ENCODE data around the gene PPP2R5C.

Gene PPP2R5C

DNA sequence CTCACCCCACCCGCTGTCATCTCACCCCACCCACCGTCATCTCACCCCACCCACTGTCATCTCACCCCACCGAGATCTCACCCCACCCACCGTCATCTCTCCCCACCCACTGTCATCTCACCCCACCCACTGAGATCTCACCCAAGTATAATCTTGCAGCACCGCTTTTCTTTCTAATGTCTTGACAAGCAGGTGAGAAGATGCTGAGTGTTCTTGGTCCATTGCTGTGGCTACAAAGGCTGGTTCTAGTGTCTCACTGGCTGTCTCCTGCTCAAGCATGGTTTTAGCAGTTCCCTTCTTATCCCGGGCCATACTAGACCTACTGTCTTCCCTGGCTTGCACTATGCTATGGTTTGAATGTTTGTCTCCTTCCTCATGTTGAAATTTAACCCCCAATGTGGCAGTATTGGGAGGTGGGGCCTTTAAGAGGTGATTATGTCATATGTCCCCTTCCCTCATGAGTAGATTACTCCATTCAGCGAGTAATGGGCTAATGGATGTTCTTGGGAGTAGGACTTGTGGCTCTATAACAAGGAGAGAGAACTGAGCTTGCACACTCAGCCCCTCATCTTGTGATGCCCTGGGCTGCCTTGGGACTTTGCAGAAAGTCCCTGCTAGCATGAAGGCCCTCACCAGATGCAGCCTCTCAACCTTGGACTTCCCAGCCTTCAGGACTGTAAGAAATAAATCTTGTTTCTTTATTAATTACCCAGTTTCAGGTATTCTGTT, 47.7 kb upstream of the PPP2R5C start:
- DNase-seq (no peak), ATAC-seq (ENCODE audit: insufficient read depth, low read depth) (no peak)
- Histone ChIP-seq H3K36me3 (ENCODE audit: insufficient read depth, low read length) (no peaks in the 10 kb centered on the region), H3K9me3 (ENCODE audit: insufficient read depth, low read length, severe bottlenecking) (no peaks in the 10 kb centered on the region), H3K27me3 (ENCODE audit: insufficient read depth, low read length, poor library complexity) (no peaks in the 10 kb centered on the region), H3K4me2 (ENCODE audit: insufficient read depth, low read length) (no peak overlapping the region), H3K4me1 (ENCODE audit: insufficient read depth, low read length) (peaks cover 5% of the 10 kb centered on the region; the same call in 1 of the 2 replicates), H3K4me3 (ENCODE audit: low read depth in 1 of 2, low read length in 2 of 2) (no peak overlapping the region), H3K27ac (ENCODE audit: low read length) (no peak overlapping the region), H3K79me2 (ENCODE audit: insufficient read depth, low read length) (no peaks in the 10 kb centered on the region), H4K20me1 (ENCODE audit: insufficient read depth, low read length) (no peaks in the 10 kb centered on the region), H2AFZ (ENCODE audit: low read depth, low read length) (no peak overlapping the region), H3K9ac (ENCODE audit: low read depth, low read length) (no peak overlapping the region)
- no peak for TF ChIP-seq EZH2 (IDR thresholded peaks at IDR 0.05; ENCODE audit: borderline replicate concordance, low read depth, low read length, severe bottlenecking)
- TF ChIP-seq, protein P1, sequence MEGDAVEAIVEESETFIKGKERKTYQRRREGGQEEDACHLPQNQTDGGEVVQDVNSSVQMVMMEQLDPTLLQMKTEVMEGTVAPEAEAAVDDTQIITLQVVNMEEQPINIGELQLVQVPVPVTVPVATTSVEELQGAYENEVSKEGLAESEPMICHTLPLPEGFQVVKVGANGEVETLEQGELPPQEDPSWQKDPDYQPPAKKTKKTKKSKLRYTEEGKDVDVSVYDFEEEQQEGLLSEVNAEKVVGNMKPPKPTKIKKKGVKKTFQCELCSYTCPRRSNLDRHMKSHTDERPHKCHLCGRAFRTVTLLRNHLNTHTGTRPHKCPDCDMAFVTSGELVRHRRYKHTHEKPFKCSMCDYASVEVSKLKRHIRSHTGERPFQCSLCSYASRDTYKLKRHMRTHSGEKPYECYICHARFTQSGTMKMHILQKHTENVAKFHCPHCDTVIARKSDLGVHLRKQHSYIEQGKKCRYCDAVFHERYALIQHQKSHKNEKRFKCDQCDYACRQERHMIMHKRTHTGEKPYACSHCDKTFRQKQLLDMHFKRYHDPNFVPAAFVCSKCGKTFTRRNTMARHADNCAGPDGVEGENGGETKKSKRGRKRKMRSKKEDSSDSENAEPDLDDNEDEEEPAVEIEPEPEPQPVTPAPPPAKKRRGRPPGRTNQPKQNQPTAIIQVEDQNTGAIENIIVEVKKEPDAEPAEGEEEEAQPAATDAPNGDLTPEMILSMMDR (IDR thresholded peaks at IDR 0.05; ENCODE audit: borderline replicate concordance, extremely low read depth, low read length, poor library complexity, severe bottlenecking): no peak

GRCh38 chr14:101714394-101714793, 47.1 kb upstream of the PPP2R5C start:
- no peak overlapping the region for H3K27ac ChIP-seq (ENCODE audit: low read length)
- no peaks in the 10 kb centered on the region for H4K20me1 ChIP-seq (ENCODE audit: insufficient read depth, low read length)
- no peaks in the 10 kb centered on the region for H3K27me3 ChIP-seq (ENCODE audit: insufficient read depth, low read length, poor library complexity)
- no peak overlapping the region for H3K9ac ChIP-seq (ENCODE audit: low read depth, low read length)
- no peaks in the 10 kb centered on the region for H3K9me3 ChIP-seq (ENCODE audit: insufficient read depth, low read length, severe bottlenecking)
- no peak overlapping the region for H3K4me2 ChIP-seq (ENCODE audit: insufficient read depth, low read length)
- no peak for TF ChIP-seq EZH2 (IDR thresholded peaks at IDR 0.05; ENCODE audit: borderline replicate concordance, low read depth, low read length, severe bottlenecking)
- TF ChIP-seq, protein P1 (IDR thresholded peaks at IDR 0.05; ENCODE audit: borderline replicate concordance, extremely low read depth, low read length, poor library complexity, severe bottlenecking): no peak
- ATAC-seq (ENCODE audit: insufficient read depth, low read depth) (no peak), DNase-seq (no peak)
- H3K79me2 ChIP-seq (ENCODE audit: insufficient read depth, low read length): no peaks in the 10 kb centered on the region
- peaks cover 9% of the 10 kb centered on the region; the same call in 1 of the 2 replicates for H3K4me1 ChIP-seq (ENCODE audit: insufficient read depth, low read length)
- H2AFZ ChIP-seq (ENCODE audit: low read depth, low read length): no peak overlapping the region
- no peaks in the 10 kb centered on the region for H3K36me3 ChIP-seq (ENCODE audit: insufficient read depth, low read length)
- H3K4me3 ChIP-seq (ENCODE audit: low read depth in 1 of 2, low read length in 2 of 2): no peak overlapping the region

DNA sequence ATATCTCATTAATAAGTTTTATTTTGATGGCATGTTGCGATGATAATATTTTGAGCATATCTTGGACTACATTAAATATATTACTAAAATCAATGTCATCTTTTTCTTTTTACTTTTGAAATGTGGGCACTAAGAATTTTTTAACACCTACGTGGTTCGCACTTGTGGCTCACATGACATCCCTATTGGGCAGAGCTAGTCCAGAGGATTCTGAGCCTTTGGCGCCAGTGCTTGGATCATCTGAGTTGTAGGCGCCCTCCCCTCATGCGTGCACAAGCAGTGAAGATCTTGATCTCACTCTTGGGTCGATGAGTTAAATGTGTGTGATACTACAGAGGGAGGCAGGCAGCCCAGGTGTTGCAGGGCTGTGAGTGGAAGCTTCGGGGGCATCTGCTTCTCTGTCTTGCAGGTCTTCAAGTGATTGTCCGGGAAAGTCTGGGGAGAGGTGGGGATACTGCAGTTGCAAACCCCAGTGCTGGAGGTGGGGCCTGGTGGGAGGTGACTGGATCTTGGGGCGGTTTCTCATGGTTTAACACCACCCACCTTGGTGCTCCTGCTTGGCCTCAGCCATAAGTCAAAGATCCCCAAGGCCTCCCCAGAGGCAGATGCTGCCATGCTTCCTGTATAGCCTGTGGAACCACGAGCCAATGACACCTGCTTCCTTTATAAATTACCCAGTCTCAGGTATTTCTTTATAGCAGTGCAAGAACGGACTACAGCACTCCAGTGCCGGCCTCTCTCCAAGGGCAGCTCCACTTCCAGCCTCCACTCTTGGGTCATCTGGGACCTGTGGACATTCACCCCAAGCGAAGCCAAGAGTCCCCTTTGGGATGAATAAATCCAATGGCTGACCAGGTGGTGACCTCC, 46.1 kb upstream of the PPP2R5C start:
- no peak overlapping the region for H3K4me3 ChIP-seq (ENCODE audit: low read depth in 1 of 2, low read length in 2 of 2)
- no peaks in the 10 kb centered on the region for H3K9me3 ChIP-seq (ENCODE audit: insufficient read depth, low read length, severe bottlenecking)
- H3K27ac ChIP-seq (ENCODE audit: low read length): no peak overlapping the region
- H4K20me1 ChIP-seq (ENCODE audit: insufficient read depth, low read length): no peaks in the 10 kb centered on the region
- H2AFZ ChIP-seq (ENCODE audit: low read depth, low read length): no peak overlapping the region
- no peak for TF ChIP-seq EZH2 (IDR thresholded peaks at IDR 0.05; ENCODE audit: borderline replicate concordance, low read depth, low read length, severe bottlenecking)
- TF ChIP-seq, protein P1 (IDR thresholded peaks at IDR 0.05; ENCODE audit: borderline replicate concordance, extremely low read depth, low read length, poor library complexity, severe bottlenecking): no peak
- no peak overlapping the region for H3K4me2 ChIP-seq (ENCODE audit: insufficient read depth, low read length)
- no peaks in the 10 kb centered on the region for H3K27me3 ChIP-seq (ENCODE audit: insufficient read depth, low read length, poor library complexity)
- DNase-seq: no peak
- H3K36me3 ChIP-seq (ENCODE audit: insufficient read depth, low read length): no peaks in the 10 kb centered on the region
- H3K79me2 ChIP-seq (ENCODE audit: insufficient read depth, low read length): no peaks in the 10 kb centered on the region
- H3K9ac ChIP-seq (ENCODE audit: low read depth, low read length): no peak overlapping the region
- 0 out of 3 replicates have a peak, but pooled peaks have one; percentile 28 for ATAC-seq (ENCODE audit: insufficient read depth, low read depth)
- peaks cover 14% of the 10 kb centered on the region for H3K4me1 ChIP-seq (ENCODE audit: insufficient read depth, low read length)

All from DND-41 (cell line).